ELR (cell line): ENCODE data around the gene PPM1N.
"Not testable (repeated sequence)": the region's sequence is repeated elsewhere in the genome, so short reads cannot be mapped to it uniquely, and the experiment has no call there.

Experiments
- DNase-seq: peaks from one replicate; pipeline ENCODE4 v3.0.0-alpha.2; 2015; ENCODE audit warnings: low read depth

PPM1N gene

GRCh38 chr19:45508861-45509691 lies 10.8 kb downstream of the PPM1N start:
- peak; percentile 75 for DNase-seq

GRCh38 chr19:45509692-45510015 lies 11.4 kb downstream of the PPM1N start:
- no peak for DNase-seq

- DNase-seq, result not testable (repeated sequence)
Observed at GRCh38 chr19:45510352-45510751, 12.1 kb downstream of the PPM1N start.

- DNase-seq, result no peak
Observed at GRCh38 chr19:45511074-45511473, 12.8 kb downstream of the PPM1N start.

GRCh38 chr19:45512881-45513483 lies 14.7 kb downstream of the PPM1N start:
- DNase-seq, result no peak

GRCh38 chr19:45514376-45515051 lies 16.3 kb downstream of the PPM1N start:
- DNase-seq, result no peak

GRCh38 chr19:45515081-45515624 lies 16.9 kb downstream of the PPM1N start:
- no peak for DNase-seq

GRCh38 chr19:45515807-45516401 lies 17.7 kb downstream of the PPM1N start:
- no peak for DNase-seq

GRCh38 chr19:45517238-45517637 lies 19.0 kb downstream of the PPM1N start:
- no peak for DNase-seq

GRCh38 chr19:45517641-45518468 lies 19.6 kb downstream of the PPM1N start:
- no peak for DNase-seq

- DNase-seq, result no peak
Observed at GRCh38 chr19:45518469-45518826, 20.2 kb downstream of the PPM1N start.

- no peak for DNase-seq
Observed at GRCh38 chr19:45522010-45522941, 24.0 kb downstream of the PPM1N start.

GRCh38 chr19:45523642-45524256 lies 25.5 kb downstream of the PPM1N start:
- peak; percentile 90 for DNase-seq

GRCh38 chr19:45524575-45525129 lies 26.4 kb downstream of the PPM1N start:
- no peak for DNase-seq

- DNase-seq, result peak; percentile 82
Observed at GRCh38 chr19:45526143-45526542, 27.9 kb downstream of the PPM1N start.

GRCh38 chr19:45526971-45527370 lies 28.7 kb downstream of the PPM1N start:
- DNase-seq, result no peak

GRCh38 chr19:45527731-45528130 lies 29.5 kb downstream of the PPM1N start:
- DNase-seq, result no peak

- peak; percentile 58 for DNase-seq
Observed at GRCh38 chr19:45528149-45528743, 30.0 kb downstream of the PPM1N start.

GRCh38 chr19:45528744-45529419 lies 30.6 kb downstream of the PPM1N start:
- no peak for DNase-seq
